D341Med (cell line): Measurements from ENCODE around the gene CDH4.

Experiments
- DNase-seq: peaks from one replicate; pipeline ENCODE4 v3.0.0; 2012; ENCODE audit warnings: low spot score

The CDH4 gene

DNA sequence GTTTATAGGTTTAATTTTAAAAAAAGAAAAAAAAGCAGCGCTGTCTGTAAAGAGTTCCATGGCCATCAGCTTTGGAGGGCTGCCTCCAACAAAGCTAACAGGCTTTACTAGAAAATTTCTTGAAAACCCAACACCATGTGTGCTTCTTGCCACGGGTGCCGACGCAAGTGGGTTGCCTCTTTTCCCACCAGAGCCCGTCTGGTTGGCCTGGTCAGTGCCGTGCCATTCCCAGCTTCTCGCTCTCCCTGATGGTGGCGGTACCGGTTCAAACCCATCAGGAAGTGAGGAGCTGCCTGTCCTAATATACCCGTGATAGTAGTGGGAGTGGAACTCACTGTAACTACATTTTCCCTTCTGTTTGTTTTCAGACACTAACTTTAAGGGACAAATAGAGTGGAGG lies 73.7 kb downstream of the CDH4 start:
- DNase-seq, result no peak

DNA sequence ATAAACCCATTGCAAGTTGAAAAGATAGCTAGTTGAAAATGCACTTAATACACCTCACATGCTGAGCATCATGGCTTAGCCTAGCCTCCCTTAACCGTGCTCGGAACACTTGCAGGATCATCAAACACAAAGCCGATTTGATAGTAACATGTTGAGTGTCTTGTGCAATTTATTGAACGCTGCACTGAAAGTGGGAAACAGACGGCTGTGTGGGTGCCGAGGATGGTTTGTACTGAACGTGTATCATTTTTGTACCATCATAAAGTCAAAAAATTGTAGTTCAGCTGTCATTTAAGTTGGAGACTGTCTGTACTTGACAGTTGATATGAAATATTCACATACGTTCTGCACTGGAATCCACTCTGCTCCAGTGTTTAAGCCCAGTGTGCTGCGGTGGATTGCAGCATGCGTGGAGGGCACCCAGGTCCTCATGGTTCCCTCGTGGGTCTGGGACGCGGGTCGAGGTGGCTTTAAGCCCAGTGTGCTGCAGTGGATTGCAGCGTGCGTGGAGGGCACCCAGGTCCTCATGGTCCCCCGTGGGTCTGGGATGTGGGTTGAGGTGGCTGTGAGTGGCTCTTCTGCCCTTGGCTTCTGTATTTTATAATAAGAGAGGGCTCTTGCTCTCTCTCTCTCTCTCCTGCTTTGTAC lies 77.0 kb downstream of the CDH4 start:
- peak; percentile 64 for DNase-seq

DNA sequence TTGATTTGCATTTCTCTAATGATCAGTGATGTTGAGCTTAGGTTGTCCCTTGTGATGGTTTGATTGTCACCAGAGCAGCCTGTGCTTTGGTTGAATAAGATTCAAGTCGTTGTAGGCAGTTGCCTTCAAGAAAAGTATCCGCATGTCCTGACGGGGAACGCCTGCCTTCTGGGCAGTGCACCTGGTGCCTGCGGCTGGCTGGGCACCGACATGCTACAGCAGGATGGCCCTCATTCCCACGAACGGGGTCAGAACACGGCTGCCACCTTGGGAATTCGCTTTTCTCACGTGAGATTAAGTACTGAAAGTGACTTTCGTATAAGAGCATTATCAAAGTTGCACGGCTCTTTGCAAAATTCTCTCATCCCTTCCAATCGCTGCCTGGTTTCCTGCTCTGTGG lies 78.4 kb downstream of the CDH4 start:
- no peak for DNase-seq

DNA sequence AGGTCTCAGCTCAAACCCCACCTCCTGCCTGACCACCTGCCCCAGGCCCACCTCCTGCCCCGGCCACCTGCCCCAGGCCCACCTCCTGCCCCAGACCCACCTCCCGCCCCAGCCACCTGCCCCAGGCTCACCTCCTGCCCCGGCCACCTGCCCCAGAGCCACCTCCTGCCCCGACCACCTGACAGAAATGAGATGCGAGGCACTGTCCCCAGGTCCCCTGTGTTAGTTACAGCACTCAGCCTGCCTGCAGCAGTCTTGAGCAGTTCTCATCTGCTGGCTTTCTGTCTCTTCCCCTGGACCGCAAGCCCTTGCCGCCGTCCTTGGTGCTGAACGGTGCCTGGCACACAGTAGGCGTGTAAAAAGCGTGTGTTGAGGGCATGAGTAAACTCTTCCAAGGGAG lies 79.5 kb downstream of the CDH4 start:
- DNase-seq, result no peak

DNA sequence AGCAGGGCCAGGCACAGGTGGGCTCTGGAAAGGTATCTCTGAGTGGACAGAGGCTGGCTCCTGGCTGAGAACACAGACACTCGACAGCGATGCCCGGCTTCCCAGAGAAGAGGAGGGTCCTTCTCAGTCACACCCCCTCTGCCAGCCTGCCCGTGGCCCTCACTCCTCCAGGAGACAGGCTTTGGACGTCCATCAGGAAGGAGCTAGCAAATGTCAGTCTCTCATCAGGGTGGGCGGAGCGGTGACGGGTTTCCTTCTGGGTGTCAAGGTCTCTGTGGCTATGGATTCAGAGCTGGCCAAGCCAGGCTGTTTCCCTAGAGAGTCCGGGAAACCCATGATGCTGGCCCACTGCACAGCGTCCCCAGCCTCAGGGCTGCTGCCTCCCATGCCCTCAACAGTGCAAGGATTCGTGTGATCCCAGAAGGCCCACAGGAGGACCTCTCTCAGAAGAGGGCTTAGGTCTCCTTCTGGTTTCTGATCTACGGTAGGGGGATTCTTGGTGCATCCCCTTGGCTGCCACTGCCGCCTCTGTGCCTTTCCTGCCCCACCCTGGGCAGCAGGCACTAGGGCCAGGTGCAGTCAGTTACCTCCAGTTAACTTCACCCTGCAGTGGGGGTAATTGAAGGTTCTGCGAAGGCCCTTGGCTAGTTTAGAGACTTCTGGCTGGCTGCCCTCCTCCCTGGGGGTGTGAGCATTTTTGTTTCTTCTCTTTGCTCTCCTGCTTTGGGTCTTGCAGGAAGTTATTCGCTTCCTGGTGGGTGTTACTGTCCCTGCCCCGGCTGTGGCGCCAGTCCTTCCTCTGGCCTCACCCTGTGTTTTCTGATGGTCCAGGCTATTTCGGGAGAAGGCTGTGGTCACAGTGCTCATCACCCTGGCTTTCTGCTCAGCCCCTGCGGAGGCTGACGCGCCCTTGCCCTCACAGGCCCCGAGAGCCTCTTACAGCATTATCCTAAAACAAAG lies 80.2 kb downstream of the CDH4 start:
- DNase-seq, result no peak

DNA sequence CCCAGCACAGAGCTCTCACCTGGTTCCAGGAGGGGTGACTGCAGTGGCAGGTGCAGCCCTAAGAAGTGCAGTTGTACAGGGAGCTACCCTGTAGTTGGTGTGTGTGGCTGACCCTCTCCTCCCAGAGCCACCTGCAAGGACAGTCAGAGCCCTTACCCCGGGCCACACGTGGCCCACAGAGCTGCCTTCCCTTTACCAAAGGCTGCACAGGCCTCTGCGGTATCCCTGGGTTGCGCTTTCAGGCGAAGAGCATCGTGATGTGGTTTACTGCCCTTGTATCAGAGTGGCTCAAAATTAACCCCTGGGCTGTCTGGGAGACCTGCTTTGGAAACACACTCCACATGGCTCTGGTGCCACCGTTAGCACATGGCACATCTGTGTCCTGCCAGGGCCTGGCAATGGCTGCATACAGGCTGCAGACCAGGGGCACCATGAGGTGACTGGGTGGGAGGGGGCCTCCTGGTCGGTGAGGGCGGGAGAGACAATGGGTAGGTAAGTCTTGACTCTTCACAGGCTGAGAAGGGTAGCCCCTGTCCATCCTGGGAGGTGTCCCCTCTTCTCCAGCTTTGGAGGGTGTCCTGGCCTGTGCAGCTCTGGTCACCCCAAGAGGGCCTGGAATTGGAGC lies 81.5 kb downstream of the CDH4 start:
- no peak for DNase-seq

DNA sequence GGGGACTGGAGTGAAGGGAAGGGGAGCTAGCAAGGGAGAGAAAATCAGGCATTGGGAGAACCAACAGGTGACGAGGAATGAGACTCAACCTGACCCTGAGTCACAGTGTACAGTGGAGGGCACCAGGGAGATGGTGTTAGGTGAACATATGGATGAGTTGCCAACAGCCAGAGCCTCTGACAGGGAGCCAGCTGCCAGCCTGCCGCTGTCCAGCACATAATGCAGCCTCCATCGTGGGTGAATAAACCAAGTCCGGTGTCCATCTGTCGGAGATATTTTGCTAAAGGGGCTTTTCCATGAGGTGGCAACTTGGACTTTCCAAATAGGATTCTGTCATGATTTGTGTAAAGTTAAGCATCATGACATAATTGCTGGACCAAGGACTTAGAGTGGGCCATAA lies 88.1 kb downstream of the CDH4 start:
- no peak for DNase-seq

DNA sequence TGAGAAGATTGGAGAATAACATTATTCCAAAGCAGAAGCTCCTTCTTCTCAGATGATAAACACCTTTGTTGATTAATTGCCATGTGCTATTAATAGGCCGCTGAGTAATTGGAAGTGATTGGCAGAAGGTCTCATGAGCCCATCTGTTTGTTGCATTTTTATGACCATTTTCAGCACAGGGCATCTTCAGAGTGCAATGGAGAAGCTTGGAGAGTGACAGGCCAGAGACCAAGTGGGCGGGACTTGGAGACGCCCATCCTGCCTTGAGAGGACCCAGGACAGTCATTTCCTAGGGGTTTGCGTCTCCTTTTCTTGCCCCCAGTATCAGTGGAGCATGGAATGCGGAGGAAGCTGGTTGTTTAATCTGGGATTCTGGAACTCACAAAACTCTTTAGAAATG lies 89.5 kb downstream of the CDH4 start:
- no peak for DNase-seq

DNA sequence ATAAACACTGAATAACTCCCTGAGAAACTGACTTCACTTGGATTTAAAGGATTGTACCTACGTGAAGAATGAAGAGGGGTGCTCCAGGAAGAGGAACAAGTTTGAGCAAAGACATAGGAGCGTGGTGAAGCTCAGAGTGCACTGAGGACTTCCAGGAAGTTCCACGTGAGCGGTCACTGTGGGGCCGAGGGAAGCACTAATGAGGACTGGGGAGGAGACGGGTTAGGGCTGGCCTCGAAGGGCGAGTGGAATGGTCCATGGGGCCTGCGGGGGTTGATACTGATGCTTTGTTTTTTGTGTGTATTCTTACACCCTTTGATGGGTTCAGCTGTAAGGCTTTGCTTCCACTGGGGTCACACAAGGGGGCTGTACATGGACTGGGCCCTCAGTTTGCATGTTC lies 91.9 kb downstream of the CDH4 start:
- no peak for DNase-seq

DNA sequence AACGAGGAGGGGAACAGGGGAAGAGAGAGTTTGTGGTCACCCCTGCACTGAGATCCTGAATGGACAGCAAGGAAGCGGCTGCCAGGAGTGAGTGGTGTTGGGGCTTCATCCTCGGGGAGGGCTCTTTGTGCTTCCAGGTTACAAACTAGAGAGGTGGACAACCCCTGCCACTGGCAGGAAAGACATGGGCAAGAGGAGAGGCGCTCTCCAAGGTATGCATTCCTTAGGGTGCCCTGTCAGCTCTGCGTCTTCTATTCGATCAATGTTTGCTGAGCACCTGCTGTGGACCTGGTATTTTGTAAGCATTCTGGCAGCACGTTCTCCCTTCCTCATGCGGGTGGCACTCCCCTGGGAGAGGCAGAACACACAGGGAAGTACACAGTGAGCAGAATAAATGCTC lies 93.6 kb downstream of the CDH4 start:
- DNase-seq, result no peak

DNA sequence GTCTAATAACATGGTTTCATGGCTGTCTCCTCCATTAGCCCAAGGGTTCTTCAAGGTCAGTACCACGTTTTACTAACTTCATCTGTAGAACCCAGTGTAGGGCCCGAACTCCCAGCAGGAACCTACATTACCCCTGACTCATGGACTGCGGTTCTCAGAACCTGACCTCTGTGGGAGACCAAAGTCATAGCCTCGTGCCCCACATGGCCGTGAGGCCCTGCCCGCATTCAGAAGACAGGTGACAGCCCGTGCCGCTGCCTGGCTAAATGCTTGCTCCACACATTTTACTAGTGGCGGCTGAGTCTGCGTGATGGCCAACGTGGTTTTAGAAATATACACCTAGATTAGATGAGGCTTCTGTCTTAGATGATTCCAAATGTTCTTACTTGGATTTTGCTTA lies 94.9 kb downstream of the CDH4 start:
- DNase-seq, result no peak

DNA sequence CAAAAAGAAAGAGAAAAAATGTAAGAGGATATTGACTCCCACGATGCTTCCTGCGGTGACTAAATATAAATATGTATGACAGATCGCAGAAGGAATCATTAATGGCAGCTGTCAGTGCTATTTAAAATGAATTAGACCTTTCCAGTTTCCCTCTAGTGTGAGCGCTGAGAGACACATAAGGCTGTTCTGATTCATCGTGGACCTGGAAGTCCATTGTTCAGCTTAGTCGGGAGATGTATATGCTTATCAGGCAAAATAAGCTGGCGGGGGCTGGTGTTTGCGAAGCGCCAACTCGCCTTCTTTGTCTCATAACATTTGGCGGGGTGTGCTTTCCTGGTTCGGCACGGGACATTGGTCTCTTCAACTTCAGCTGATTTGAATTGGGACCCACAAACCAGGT lies 95.4 kb downstream of the CDH4 start:
- no peak for DNase-seq

DNA sequence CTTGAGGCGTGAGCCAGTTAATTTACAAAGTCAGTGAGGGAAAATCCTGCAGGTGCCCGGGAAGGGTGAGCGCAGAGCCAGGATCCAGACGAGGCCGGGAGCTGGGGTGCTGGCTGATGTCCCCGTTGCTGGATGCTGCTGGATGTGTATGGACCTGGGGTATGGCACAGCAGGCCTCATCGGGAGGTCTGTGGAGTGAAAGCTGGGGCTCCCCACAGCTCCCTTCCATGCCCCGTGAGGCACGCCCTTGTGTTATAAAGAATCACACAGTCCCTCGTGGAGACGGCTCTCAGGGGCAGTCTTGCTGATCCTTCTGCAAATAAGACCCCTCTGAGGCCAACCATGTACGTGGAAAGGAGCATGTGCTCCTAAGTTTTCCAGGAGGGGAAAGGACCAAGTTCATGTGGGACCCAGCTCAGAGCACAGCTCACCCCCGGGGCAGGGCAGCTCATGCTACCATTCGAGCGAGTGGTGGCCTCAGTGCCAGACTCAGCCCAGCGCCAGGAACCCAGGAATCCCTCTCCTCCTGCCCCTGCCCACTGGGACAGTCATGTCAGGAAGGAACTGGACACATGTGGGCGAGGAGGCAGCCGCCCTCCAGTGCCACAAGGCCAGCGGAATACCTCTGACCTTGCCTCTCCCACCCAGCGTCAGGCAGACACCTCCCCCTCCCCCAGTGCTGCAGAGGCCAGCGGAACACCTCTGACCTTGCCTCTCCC lies 97.5 kb downstream of the CDH4 start:
- no peak for DNase-seq

DNA sequence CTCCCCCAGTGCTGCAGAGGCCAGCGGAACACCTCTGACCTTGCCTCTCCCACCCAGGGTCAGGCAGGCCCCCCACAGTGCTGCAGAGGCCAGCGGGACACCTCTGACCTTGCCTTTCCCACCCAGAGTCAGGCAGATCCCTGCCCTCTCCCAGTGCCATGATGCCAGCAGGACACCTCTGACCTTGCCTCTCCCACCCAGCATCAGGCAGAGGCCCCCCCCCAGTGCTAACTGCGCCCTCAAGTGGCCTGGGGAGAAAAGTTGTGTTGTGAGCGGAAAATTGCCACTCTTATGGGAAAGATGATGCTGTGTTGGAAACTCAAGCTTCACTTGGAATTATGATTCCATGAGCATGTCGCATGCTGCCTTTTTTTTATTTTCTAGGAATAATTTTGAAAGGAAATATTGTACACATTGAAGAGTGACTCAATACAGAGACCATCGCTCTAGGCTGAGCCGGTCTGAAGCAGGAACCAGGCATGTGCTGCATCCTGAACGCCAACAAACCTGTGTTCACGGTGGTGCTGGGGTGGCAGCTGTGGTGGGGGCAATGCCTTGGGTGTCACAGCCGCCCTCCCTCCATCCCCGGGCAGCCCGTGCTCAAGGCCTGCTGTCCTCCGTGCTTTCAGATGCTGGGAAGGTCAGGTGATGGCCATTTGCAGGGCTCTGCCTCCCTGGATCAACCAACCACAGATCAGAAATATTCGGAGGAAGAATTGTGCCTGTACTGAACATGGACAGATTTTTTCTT lies 98.6 kb downstream of the CDH4 start:
- DNase-seq, result no peak

DNA sequence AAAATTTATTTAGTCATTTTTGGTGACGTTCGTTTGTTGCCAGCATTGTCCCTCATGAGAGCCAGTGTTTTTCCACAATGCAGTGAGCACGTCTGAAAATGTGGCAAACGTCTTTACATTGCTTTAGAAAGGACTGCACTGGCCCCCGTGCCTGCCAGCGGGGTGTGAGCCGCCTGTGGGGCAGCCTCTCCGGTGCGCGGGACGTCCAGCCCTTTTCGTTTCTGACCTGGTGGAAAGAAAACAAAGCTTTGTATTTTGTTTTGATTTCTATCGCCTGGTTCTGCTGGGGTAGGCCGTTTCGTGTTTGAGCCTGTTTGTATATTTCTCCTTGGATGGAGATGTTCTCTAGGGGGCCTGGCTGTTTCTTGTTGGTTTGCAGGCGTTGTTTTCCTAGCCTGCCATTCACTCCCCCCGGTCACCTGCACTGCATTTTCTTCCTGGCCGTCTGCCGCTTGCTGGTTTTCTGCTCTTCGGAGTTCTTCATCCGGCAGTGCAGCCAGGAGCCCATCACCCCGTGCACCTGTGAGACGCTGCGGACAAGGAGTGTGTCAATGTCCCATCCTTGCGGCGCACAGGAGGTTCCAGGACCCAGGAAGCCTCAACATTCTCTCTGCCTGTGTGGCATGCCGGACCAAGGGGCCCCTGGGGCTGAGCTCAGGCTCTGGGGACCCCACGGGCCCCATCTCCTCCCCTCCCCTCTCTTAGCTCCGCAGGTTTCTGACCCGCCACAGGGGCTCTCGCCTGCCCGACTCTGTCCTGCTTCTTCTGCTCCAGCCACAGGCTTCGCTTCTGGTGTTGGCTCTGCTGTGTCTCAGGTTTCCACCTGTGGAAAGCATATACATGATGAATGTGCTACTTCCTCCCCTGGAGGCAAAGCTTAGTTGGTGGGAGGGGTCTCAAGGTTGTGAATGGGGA lies 100.5 kb downstream of the CDH4 start:
- no peak for DNase-seq

DNA sequence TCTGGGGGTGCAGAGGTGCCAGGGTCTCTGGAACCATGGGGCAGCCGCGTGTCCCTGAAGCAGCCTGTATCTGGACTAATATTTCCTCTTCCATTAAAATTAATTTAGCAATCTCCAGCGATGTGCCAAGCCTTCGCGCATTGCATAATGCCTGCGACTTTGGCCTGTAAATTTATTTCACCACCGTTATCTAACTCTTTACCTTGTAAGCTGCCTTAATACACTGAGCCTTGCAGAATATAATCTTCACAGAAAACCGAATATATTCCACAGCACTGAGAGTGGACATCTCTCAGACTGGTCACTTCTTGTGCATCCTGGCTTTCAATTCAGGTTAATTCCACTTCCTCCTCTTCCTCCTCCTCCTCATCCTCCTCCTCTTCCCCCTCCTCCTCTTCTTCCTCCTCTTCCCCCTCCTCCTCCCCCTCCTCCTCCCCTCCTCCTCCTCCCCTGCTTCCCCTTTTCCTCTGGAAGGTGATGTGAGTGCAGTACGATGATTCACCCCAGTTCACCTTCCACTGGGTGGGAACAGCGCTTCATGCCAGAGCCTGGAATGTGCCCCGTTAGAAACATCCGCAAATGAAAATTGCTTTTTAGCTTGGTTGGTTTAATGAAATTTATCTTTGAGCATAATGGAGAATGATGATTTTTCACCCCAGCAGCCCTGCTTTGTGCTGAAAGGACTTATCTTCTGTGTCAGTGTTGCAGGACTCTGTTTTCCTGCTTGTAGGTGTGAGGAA lies 101.4 kb downstream of the CDH4 start:
- DNase-seq, result no peak

DNA sequence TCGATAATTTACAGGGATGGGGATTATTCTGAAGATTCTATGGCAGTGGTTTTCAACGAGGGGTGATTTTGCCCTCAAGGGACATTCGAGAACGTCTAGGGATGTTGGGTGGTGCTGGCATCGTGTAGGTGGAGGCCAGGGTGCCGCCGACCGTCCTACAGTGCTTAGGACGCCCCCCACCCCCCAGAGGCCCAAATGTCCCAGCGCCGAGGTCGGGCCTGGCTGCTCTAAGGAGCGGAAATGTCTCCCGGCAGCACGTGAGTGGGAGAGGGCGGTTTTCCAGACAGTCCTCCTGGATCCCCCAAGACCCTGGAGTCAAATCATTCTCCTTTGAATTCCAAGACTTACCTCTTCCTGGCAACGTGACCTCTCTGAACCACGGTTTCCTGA lies 101.9 kb downstream of the CDH4 start:
- DNase-seq, result no peak

DNA sequence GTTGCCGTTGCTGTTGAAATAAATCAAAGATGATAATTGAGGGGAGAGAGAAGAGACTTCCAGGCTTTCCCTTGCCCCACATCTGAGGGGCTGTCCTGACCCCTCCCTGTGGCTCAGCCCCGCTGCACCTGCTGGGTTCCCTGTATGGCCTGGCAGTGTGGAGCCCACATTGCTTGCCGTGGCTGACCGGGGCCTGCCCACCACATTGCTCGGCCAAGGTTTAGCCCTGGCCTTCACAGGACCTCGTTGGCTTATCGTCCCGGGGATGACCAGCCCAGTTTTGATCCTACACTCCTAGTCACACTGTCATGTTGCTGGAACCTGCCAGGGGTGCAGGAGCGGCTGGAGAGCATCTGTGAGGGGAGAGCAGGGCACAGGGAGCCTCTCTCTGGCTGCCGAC lies 102.4 kb downstream of the CDH4 start:
- DNase-seq, result no peak

DNA sequence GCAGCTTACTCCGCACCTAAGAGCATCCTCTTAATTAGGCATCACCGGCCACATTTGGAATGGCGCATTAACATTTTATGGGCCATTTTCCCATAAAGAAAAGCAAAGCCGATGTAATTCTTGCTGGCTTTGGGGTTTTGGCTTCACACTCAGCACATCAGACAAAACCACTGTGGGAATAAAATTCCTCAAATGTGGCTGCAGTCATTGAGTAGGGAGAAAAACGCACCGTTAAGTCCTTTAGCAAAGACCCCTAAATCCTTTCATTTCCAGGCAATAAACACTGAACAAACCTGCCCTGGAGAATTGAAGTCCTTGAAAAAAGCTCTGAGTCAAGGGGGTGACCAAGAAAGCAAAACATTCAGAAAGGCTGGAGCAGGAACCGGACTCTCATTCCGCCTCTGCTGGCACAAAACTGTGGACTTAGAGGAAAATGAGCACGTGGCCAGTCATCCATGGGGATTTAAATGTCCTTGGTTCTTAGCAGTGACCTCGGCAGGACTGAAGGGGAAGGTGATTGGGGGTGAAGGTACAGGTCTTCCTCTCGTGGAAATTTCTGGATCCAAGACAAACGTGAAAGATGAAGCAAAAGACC lies 102.9 kb downstream of the CDH4 start:
- DNase-seq, result no peak

DNA sequence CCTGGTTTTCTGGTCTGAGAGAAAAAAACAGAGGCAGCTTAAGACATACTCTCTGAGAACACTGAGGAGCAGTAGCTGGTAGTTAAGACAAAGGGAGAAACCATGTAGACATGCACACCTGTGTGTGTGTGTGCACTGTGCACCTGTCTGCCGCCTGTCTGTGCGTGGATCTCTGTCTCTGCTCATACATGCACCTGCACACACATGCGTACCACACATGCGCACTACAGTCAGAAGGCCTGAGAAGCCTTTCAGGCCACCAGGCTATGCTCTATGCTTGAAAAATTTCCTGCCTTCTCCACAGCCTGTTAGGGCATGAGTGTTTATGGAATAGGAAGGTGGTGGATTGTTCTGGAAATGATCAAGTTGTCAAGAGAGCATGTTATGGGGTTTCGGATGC lies 103.5 kb downstream of the CDH4 start:
- DNase-seq, result no peak
